ENCODE measurements around the gene OXTR. TPM values are rescaled to one million over a fixed set of nuclear protein-coding genes. Genes with fewer than 3 reads are reported as not detected.

OXTR gene
- total and polyA plus RNA-seq, 2 of the 4 experiments (the other 2 are of a cell fraction) = 42.8 to 56.1 TPM

- TF ChIP-seq MXI1 (IDR thresholded peaks at IDR 0.05; ENCODE audit: borderline replicate concordance, low read depth, low read length) (no peak), MAFK (IDR thresholded peaks at IDR 0.05; ENCODE audit: low read depth, low read length) (no peak), POLR2A (IDR thresholded peaks at IDR 0.05; ENCODE audit: low read depth, low read length) (no peak), CHD1 (IDR thresholded peaks at IDR 0.05; ENCODE audit: low read depth, low read length) (no peak), RFX5 (IDR thresholded peaks at IDR 0.05; ENCODE audit: low read depth, low read length) (no peak), CTCF (conservative IDR thresholded peaks at IDR 0.05; ENCODE audit: low read depth, low read length) (no peak), NFE2L2 (IDR thresholded peaks at IDR 0.05; ENCODE audit: low read depth, low read length) (no peak), FOS (IDR thresholded peaks at IDR 0.05; ENCODE audit: low read depth, low read length) (no peak), SMC3 (IDR thresholded peaks at IDR 0.05; ENCODE audit: low read depth, low read length) (no peak), USF2 (IDR thresholded peaks at IDR 0.05; ENCODE audit: low read depth, low read length) (no peak), BHLHE40 (IDR thresholded peaks at IDR 0.05; ENCODE audit: low read depth, low read length) (no peak), RCOR1 (IDR thresholded peaks at IDR 0.05; ENCODE audit: insufficient replicate concordance, low read length) (no peak), CEBPB (IDR thresholded peaks at IDR 0.05; ENCODE audit: low read depth, low read length) (no peak), RAD21 (IDR thresholded peaks at IDR 0.05; ENCODE audit: low read length) (no peak), ELK1 (IDR thresholded peaks at IDR 0.05; ENCODE audit: borderline replicate concordance, low read depth, low read length) (no peak)
- H4K8ac ChIP-seq (ENCODE audit: low read depth in 2 of 2, low read length in 2 of 2) = peak overlapping the region in 1 of 2 experiments; percentile 46; a peak in 1 of 4 replicates
- H3K14ac ChIP-seq (replicated peaks; ENCODE audit: low read depth, low read length) = no peak overlapping the region
- H3K56ac ChIP-seq (ENCODE audit: extremely low read depth, insufficient read depth, low read length) = no peak overlapping the region
- dilution Hi-C loops (cut with HindIII; ENCODE audit: low sequenced_read_pairs, unreplicated experiment) = no loop called here
- peak overlapping the region; percentile 55 for H2AK9ac ChIP-seq (replicated peaks; ENCODE audit: low read depth, low read length, poor library complexity)
- no peak overlapping the region for H3K18ac ChIP-seq (ENCODE audit: low read depth, low read length)
- H3K9ac ChIP-seq (ENCODE audit: low read depth, low read length) = no peak overlapping the region
- WGBS, 2 experiments (ENCODE audit: extremely low coverage in 2 of 2, insufficient read length in 1 of 2) = 20% methylated on average over 43 of the region's 74 CpGs; no CpG with 5 or more reads in 1 of the 2 experiments
- ChIA-PET CTCF (interaction anchor here (1.8 kb wide), 1 partner anchor 188 kb away, joined by 10 read pairs; no protein-coding TSS in a partner anchor), POLR2A (ENCODE audit: unreplicated experiment) (no interaction called here)
- no peak overlapping the region for H2BK5ac ChIP-seq (ENCODE audit: low read depth, low read length, poor library complexity, severe bottlenecking)
- no peaks in the 10 kb centered on the region for H3K9me3 ChIP-seq (ENCODE audit: control insufficient read depth, insufficient read depth, low read length)
- peaks cover 6% of the 10 kb centered on the region; the same call in 1 of the 2 replicates for H3K4me1 ChIP-seq (ENCODE audit: control insufficient read depth, insufficient read depth, low read length)
- H3K36me3 ChIP-seq (ENCODE audit: control insufficient read depth, insufficient read depth, low read length) = no peaks in the 10 kb centered on the region
- peak overlapping the region; percentile 87 for H3K4me2 ChIP-seq (ENCODE audit: low read depth, low read length)
- no peaks in the 10 kb centered on the region for H3K79me1 ChIP-seq (ENCODE audit: low read depth in 1 of 2, low read length in 2 of 2)
- H3K27ac ChIP-seq (ENCODE audit: insufficient read depth, low read length) = no peak overlapping the region
- H3K27me3 ChIP-seq (ENCODE audit: control insufficient read depth, insufficient read depth, low read length) = peaks cover 21% of the 10 kb centered on the region; the same call in 1 of the 2 replicates
- H2BK120ac ChIP-seq (ENCODE audit: low read depth, low read length) = peak overlapping the region; percentile 43
- peak overlapping the region; percentile 88 for H2AFZ ChIP-seq (replicated peaks; ENCODE audit: low read length, poor library complexity)
- H2AK5ac ChIP-seq (ENCODE audit: low read depth, low read length) = no peak overlapping the region
- peak overlapping the region; percentile 7; the same call in 1 of the 2 replicates for H4K91ac ChIP-seq (ENCODE audit: insufficient read depth, low read depth, low read length)
- in situ Hi-C loops (cut with MboI; ENCODE audit: low sequenced_read_pairs) = loop anchor here (25.0 kb wide), 1 partner anchor 294 kb away; no protein-coding TSS in a partner anchor
- intact Hi-C loops (cut with micrococcal nuclease) = loop anchor here (2.0 to 5.0 kb wide), 2 partner anchors 106 to 195 kb away; partner anchors contain the start of gene RAD18
- H3K4me3 ChIP-seq (ENCODE audit: insufficient read depth, low read depth, low read length) = peak overlapping the region; percentile 82; the same call in 1 of the 2 replicates
- H2BK15ac ChIP-seq (ENCODE audit: low read depth, low read length) = no peak overlapping the region
- no peak overlapping the region for H4K5ac ChIP-seq (ENCODE audit: low read depth, low read length)
- H3K4ac ChIP-seq (ENCODE audit: low read depth, low read length) = peak overlapping the region; percentile 12; the same call in 1 of the 2 replicates
- H3K9me1 ChIP-seq (ENCODE audit: insufficient read depth, low read length) = no peaks in the 10 kb centered on the region
- no peak for ATAC-seq (ENCODE audit: low read depth)
- no peak for DNase-seq
- H2BK20ac ChIP-seq (ENCODE audit: low read depth, low read length) = no peak overlapping the region
- no peaks in the 10 kb centered on the region for H4K20me1 ChIP-seq (ENCODE audit: insufficient read depth, low read length)
- BruUV-seq (replicated peaks) = no TSS peak
- H3K23ac ChIP-seq (ENCODE audit: low read depth, low read length) = no peak overlapping the region
These were observed 1.6 kb downstream of the OXTR start for GRCh38 chr3:8767667-8768363.

Measured in IMR-90 (cell line).